SK-N-MC (cell line): ENCODE results near the gene L3MBTL1.

Experiments
- DNase-seq: peaks from one replicate; pipeline ENCODE4 v3.0.0-alpha.2; 2011; ENCODE audit warnings: low read depth, low spot score
- H3K27ac ChIP-seq: fragments of 200-600 bp; sonication (generic); 2 replicates; pipeline ENCODE4 v1.5.1; 2016; ENCODE audit warnings: mixed run types
- H3K36me3 ChIP-seq: fragments of 200-600 bp; sonication (generic); 2 replicates; pipeline ENCODE4 v1.6.1; 2017; ENCODE audit warnings: antibody characterized with exemption, low read length, mixed read lengths; ENCODE audit not compliant: insufficient read depth
- H3K4me3 ChIP-seq: fragments of 200-600 bp; sonication (generic); 2 replicates; pipeline ENCODE4 v1.5.1; 2016
- H3K9ac ChIP-seq: fragments of 200-600 bp; sonication (generic); 2 replicates; pipeline ENCODE4 v1.8.0; 2017; ENCODE audit warnings: mixed run types, mixed read lengths; ENCODE audit not compliant: insufficient read length
- H3K9me3 ChIP-seq: fragments of 200-600 bp; sonication (generic); 2 replicates; pipeline ENCODE4 v1.6.1; 2017; ENCODE audit warnings: low read depth, mild to moderate bottlenecking, antibody characterized with exemption, low read length, moderate library complexity, mixed read lengths
- EZH2 ChIP-seq: fragments of 200-600 bp; sonication (generic); IDR thresholded peaks from one replicate; pipeline ENCODE4 v1.6.1; 2017; ENCODE audit warnings: antibody characterized with exemption
- FOXP2 ChIP-seq: optimal IDR thresholded peaks from 2 replicates; pipeline ENCODE3; 2011; ENCODE audit warnings: mild to moderate bottlenecking, moderate library complexity; ENCODE audit not compliant: insufficient read depth; ENCODE audit errors: extremely low read length, control extremely low read depth
- POLR2AphosphoS5 ChIP-seq: IDR thresholded peaks from 2 replicates; pipeline ENCODE4 v1.6.1; 2012; ENCODE audit warnings: mild to moderate bottlenecking, low read depth, low read length, borderline replicate concordance

Gene L3MBTL1

DNA sequence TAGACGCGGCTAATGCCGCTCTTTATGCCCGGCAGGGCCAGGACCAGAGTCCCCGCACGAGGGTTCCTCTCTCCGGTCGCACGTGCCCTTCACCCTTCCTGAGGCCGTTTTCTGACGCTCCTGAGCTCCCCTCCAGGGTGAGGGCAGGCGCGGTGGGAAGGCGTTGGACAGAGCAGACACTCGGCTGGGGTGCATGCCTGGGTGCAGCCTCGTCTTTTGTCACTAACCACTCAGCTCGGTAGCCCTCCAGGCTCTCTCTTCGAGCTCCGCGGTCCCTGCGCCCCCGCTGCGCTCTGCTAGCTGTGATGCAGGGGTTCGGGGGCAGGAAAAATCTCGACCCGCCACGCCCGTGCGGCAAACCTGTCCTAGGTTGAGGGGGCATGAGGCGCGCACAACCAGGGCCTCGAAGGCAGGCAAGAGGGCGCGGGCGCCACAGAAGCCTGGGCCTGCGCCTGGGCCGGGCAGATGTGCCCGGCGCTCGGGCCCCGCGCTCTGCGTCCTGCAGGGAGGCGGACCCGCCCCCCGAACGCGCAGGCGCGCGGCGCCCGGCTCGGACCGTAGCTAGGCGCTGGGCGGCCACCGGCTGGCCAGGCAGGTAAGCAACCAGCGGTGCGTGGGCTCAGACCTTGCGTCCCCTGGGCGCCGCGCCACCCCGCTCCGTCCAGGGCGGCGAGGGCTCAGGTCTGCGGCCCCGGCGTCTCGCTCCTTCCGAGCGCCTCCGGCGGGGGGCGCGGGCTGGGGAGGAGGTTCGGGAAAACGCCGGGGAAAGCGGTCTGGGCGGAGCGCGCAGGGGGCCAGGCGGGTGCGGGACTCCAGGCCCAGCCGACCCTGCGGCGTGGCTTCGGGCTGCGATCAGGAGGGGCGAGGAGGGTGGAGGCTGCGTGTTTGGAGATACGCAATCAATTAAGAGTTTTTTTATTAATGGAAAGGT is at the start of gene L3MBTL1:
L3MBTL1 (plus strand) TSS at position 548 of the 931 bp plus-strand sequence. CDS start 5,807 bp downstream, outside the sequence.
- Histone ChIP-seq H3K9ac (peak within 1 kb of the TSS; percentile 23), H3K27ac (no peak within 1 kb of the TSS), H3K9me3 (no peaks in the 10 kb centered on the region), H3K36me3 (no peaks in the 10 kb centered on the region), H3K4me3 (peak within 1 kb of the TSS; percentile 77)
- TF ChIP-seq EZH2 (no peak), FOXP2 (no peak), POLR2AphosphoS5 (no peak)
- no peak for DNase-seq

DNA sequence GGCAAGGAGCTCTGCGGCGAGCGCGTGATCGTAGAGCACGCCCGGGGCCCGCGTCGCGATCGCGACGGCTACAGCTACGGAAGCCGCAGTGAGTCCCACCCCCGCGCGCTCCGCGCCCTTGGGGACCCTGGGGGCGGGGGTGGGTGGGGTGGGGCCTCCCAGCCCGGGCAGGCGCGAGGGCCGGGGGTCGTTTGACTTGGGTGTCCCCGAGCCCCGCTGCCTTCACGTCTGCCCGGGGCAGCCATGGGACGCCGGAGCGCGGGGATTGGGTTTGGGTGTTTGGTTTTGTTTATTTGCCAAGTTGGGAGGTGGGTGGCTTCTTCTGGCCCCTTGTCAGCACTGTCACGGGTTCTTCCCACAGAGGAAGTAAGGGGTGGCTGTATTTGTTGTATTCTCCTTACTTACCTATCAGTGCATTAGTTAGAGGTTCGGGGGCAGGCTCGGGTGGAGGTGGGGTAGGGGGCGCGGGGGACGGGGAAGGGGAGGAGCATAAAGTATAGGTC is 49.0 kb upstream of the L3MBTL1 start:
- Histone ChIP-seq H3K4me3 (peak overlapping the region; percentile 99), H3K9ac (peak overlapping the region; percentile 100), H3K36me3 (peaks cover 50% of the 10 kb centered on the region), H3K9me3 (no peaks in the 10 kb centered on the region), H3K27ac (peak overlapping the region; percentile 99)
- TF ChIP-seq EZH2, result no peak
- TF ChIP-seq FOXP2, result no peak
- no peak for TF ChIP-seq POLR2AphosphoS5
- no peak for DNase-seq

DNA sequence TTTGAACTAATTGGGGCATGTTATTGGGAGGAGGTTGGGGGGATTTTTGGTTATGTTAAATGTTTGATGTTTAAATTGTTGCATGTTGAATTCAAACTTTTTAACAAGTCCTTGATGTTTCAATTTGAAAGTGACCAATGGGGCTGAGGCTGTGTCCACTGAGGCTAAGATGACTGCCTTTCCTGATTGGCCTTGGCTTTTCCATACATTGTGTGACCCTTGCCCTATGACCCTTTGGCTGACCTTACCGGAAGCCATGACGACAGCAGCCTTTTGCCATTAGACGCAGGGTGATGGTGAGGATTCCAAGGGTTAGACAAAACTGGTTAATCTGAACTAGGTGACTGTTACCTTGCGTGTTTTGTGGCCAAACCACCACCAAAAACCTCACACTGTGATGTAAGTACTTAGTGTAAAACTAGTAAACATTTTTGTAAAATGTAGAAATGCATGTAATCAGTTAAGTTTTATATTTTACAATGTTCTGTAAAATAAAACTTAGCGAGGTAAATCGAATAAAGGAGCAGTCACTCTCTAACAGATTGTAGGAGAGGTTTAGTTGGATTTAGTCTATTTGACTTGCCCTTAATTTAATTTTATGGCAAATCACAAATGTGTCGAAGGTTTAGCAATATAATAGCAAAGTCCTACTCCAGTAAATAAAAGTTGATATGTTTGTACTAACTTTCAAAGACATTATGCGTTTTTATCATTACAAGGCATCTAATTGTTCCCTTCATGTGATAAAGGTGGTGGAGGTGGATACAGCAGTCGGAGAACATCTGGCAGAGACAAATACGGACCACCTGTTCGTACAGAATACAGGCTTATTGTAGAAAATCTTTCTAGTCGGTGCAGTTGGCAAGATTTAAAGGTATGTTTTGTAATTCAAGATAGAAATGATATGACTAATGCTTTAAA is 48.2 kb upstream of the L3MBTL1 start:
- no peaks in the 10 kb centered on the region for H3K9me3 ChIP-seq
- peak overlapping the region; percentile 99 for H3K4me3 ChIP-seq
- peaks cover 58% of the 10 kb centered on the region for H3K36me3 ChIP-seq
- H3K27ac ChIP-seq, result no peak overlapping the region
- no peak for DNase-seq
- peak overlapping the region; percentile 100 for H3K9ac ChIP-seq
- TF ChIP-seq POLR2AphosphoS5 (no peak), FOXP2 (no peak), EZH2 (no peak)

DNA sequence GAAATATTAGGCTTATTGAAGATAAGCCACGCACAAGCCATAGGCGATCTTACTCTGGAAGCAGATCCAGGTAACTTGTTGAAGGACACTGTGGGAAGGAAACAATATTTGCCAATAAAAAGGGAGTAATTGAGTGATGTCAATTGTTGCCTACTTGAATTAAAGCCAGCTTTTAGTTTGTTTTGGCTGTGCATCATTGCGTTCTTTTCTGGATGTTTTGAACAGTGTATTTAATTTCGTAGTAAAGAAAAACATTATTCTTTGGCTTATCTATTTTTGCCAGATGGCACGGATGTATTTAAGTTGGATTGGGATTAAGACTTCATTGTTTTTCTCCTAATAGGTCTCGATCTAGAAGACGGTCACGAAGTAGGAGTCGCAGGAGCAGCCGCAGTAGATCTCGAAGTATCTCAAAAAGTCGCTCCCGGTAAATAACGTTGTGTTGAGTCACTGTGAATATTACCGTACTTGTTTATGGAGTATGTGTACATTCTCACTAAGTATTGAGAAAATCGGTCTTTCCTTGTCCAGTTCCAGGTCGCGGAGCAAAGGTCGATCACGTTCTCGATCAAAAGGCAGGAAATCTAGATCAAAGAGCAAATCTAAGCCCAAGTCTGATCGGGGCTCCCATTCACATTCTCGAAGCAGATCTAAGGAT is 47.2 kb upstream of the L3MBTL1 start:
- DNase-seq, result no peak
- no peak overlapping the region for H3K4me3 ChIP-seq
- no peak overlapping the region for H3K27ac ChIP-seq
- peaks cover 68% of the 10 kb centered on the region for H3K36me3 ChIP-seq
- TF ChIP-seq POLR2AphosphoS5 (no peak), FOXP2 (no peak)
- no peaks in the 10 kb centered on the region for H3K9me3 ChIP-seq
- H3K9ac ChIP-seq, result no peak overlapping the region

DNA sequence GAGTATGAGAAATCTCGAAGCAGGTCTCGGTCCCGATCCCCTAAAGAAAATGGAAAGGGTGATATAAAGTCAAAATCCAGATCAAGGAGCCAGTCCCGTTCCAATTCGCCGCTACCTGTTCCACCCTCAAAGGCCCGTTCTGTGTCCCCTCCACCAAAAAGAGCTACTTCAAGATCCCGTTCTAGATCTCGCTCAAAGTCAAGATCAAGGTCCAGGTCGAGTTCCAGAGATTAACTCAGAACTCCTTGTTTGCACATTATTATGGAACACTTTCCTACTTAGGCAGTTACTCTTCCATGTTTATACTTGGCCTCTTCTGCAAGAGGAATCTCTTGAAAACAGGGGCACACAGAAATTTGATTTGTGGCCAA is 46.7 kb upstream of the L3MBTL1 start:
- no peak for DNase-seq
- no peak overlapping the region for H3K27ac ChIP-seq
- H3K36me3 ChIP-seq, result peaks cover 73% of the 10 kb centered on the region
- H3K9me3 ChIP-seq, result no peaks in the 10 kb centered on the region
- TF ChIP-seq FOXP2, result no peak
- TF ChIP-seq POLR2AphosphoS5, result no peak
- no peak for TF ChIP-seq EZH2
- H3K4me3 ChIP-seq, result no peak overlapping the region
- no peak overlapping the region for H3K9ac ChIP-seq

DNA sequence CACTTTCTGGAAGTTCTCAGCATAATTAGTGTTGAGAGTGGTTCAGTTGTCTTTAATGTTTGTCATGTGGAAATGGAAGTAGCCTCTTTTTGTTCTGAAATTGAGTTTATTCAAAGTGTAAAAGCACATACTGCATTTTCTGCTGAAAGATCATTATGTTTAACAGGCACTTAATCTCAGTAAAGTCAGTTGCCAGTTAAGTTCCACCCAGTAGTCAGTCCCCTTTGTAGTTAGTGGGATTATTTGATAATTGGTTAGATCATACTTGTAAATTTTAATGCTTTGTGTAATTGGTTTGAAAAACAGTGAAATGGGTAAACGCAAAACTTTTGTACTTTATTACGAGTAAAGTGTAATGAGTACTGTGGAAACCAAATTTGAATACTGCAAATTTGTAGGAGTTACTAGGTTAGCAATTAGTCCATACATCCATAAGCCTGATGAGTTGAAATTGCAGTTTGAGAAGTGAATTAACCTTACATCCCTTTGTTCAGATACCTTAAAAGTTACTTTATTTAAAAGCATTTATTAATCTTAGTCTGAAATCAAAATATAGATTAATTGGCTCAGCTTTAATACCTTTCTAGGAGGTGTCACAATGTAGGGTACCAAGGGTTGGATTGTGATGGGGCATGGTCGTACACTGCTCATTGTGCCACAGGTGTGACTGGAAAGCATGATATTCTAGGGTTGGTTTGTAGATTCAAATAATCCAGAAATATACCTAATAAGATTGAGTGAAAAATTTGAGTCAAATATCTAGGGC is 45.4 kb upstream of the L3MBTL1 start:
- DNase-seq, result no peak
- TF ChIP-seq FOXP2, result no peak
- TF ChIP-seq POLR2AphosphoS5, result no peak
- TF ChIP-seq EZH2, result no peak

DNA sequence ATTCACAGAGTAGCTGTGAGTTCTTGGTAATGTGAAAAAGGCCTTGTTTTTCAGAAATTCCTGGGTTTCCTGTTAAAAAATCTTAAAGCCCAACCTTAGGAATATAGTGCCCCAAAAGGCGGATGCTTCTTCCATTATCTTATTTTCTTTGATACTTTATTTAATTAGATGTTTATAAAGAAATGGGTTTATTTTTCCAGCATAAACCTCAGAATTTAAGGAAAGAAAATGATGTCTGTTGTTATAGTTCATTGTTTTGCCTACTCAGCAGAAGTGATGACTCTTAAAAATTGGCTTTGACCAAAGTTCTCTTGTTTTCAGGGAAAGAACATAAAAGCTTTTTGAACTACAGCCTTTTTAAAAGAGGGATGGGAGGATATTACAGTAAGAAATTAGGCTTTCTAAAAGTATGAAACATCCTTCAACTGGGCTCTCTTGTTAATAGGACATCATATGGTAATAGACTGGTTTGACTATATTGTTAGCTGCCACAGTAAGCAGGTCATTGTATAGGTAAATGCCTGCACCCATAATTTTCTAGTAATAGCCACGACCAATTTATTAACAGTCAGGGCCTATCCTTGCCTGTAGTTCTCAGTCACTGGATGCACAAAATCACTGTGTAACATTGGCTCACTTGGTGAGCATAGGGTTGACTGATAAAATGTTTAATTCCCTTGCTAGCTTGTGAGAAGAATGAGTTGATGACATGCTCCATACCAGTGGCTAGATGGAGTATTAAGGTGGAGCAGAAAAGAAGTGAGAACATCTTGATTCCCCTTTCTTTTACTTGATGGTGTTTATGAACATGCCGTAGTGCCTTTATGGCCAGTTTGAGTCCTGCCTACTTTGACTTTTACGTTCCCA is 44.6 kb upstream of the L3MBTL1 start:
- Histone ChIP-seq H3K4me3 (no peak overlapping the region), H3K9me3 (no peaks in the 10 kb centered on the region), H3K9ac (no peak overlapping the region), H3K27ac (no peak overlapping the region), H3K36me3 (peaks cover 88% of the 10 kb centered on the region)
- TF ChIP-seq POLR2AphosphoS5 (0 out of 2 replicates have a peak, but pooled peaks have one; percentile 23), FOXP2 (no peak), EZH2 (no peak)
- DNase-seq, result no peak

More for the DNA sequence above, 45.4 kb upstream of the L3MBTL1 start:
- no peaks in the 10 kb centered on the region for H3K9me3 ChIP-seq
- H3K27ac ChIP-seq, result peak overlapping the region; percentile 59
- H3K36me3 ChIP-seq, result peaks cover 83% of the 10 kb centered on the region
- H3K9ac ChIP-seq, result peak overlapping the region; percentile 16
- no peak overlapping the region for H3K4me3 ChIP-seq
